ENCODE data around the gene HNRNPUL1.
"Not testable (repeated sequence)": the region's sequence is repeated elsewhere in the genome, so short reads cannot be mapped to it uniquely, and the experiment has no call there.

The HNRNPUL1 gene

GRCh38 chr19:41325947-41326706 is 62.0 kb downstream of the HNRNPUL1 start:
- peak in 1 of 14 donors; percentile 22 for DNase-seq

GRCh38 chr19:41327076-41327575 is 63.0 kb downstream of the HNRNPUL1 start:
- no peak for DNase-seq

GRCh38 chr19:41327576-41328156 is 63.5 kb downstream of the HNRNPUL1 start:
- peak in 7 of 14 donors; percentile 13 to 68 (median 51) for DNase-seq

GRCh38 chr19:41328157-41328841 is 64.1 kb downstream of the HNRNPUL1 start:
- peak in 1 of 14 donors; percentile 61 for DNase-seq

GRCh38 chr19:41328842-41329225 is 64.7 kb downstream of the HNRNPUL1 start:
- DNase-seq: peak in 8 of 14 donors; percentile 9 to 61 (median 32)

GRCh38 chr19:41330481-41330880 is 66.3 kb downstream of the HNRNPUL1 start:
- DNase-seq: no peak

GRCh38 chr19:41330946-41331678 is 66.9 kb downstream of the HNRNPUL1 start:
- DNase-seq: no peak

- DNase-seq: no peak
Measured at GRCh38 chr19:41332000-41332399, 67.8 kb downstream of the HNRNPUL1 start.

GRCh38 chr19:41332468-41332867 is 68.3 kb downstream of the HNRNPUL1 start:
- DNase-seq: no peak

- no peak for DNase-seq
Measured at GRCh38 chr19:41334793-41335192, 70.6 kb downstream of the HNRNPUL1 start.

- no peak for DNase-seq
Measured at GRCh38 chr19:41335467-41335866, 71.3 kb downstream of the HNRNPUL1 start.

GRCh38 chr19:41339936-41340335 is 75.8 kb downstream of the HNRNPUL1 start:
- DNase-seq: no peak

- DNase-seq: peak in 1 of 14 donors; percentile 14
Measured at GRCh38 chr19:41341669-41342490, 77.7 kb downstream of the HNRNPUL1 start.

GRCh38 chr19:41344162-41344561 is 80.0 kb downstream of the HNRNPUL1 start:
- DNase-seq: no peak

GRCh38 chr19:41346916-41347315 is 82.7 kb downstream of the HNRNPUL1 start:
- not testable (repeated sequence) for DNase-seq

GRCh38 chr19:41350735-41351338 is 86.7 kb downstream of the HNRNPUL1 start:
- DNase-seq: no peak

- DNase-seq: peak in 10 of 14 donors; percentile 16 to 68 (median 42)
Measured at GRCh38 chr19:41351339-41352245, 87.4 kb downstream of the HNRNPUL1 start.

- no peak for DNase-seq
Measured at GRCh38 chr19:41352279-41352608, 88.1 kb downstream of the HNRNPUL1 start.

- peak in 8 of 14 donors; percentile 11 to 60 (median 24) for DNase-seq
Measured at GRCh38 chr19:41352609-41353465, 88.7 kb downstream of the HNRNPUL1 start.

All from C1 segment of cervical spinal cord (tissue), 14 donors.